ENCODE results near the gene NBEAL1.

- TF ChIP-seq, protein P1, sequence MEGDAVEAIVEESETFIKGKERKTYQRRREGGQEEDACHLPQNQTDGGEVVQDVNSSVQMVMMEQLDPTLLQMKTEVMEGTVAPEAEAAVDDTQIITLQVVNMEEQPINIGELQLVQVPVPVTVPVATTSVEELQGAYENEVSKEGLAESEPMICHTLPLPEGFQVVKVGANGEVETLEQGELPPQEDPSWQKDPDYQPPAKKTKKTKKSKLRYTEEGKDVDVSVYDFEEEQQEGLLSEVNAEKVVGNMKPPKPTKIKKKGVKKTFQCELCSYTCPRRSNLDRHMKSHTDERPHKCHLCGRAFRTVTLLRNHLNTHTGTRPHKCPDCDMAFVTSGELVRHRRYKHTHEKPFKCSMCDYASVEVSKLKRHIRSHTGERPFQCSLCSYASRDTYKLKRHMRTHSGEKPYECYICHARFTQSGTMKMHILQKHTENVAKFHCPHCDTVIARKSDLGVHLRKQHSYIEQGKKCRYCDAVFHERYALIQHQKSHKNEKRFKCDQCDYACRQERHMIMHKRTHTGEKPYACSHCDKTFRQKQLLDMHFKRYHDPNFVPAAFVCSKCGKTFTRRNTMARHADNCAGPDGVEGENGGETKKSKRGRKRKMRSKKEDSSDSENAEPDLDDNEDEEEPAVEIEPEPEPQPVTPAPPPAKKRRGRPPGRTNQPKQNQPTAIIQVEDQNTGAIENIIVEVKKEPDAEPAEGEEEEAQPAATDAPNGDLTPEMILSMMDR (IDR thresholded peaks at IDR 0.05): peak in 7 of 12 donors; percentile 9 to 37 (median 32)
- no peak for TF ChIP-seq POLR2A (IDR thresholded peaks at IDR 0.05)
Measured at GRCh38 chr2:203097735-203098134, 83.1 kb downstream of the NBEAL1 start.
